Renal cortex interstitium (tissue), 11 donors: ENCODE measurements around the gene CRYGD. TPM values are rescaled to one million over a fixed set of nuclear protein-coding genes. Genes with fewer than 3 reads are reported as not detected.
A peak's percentile ranks its signal among the peaks of the same experiment; 100 is the strongest.

Source experiments
- DNase-seq, 11 donors: peaks; one replicate each; pipeline ENCODE4 v3.0.0-alpha.2; 2013; ENCODE audit warnings: low read depth in 9 of 11, low spot score in 4 of 11; ENCODE audit errors: extremely low read depth in 1 of 11
- polyA plus RNA-seq, 3 donors: library from polyadenylated mRNA; unstranded; fragments of 120-200 nt; gene quantifications; one replicate each; pipeline ENCODE4 v1.2.1, GENCODE V29; 2013; ENCODE audit not compliant: insufficient read length in 3 of 3

The CRYGD gene
- polyA plus RNA-seq, 3 donors: 0.31 to 0.59 TPM; not detected in 1

DNA sequence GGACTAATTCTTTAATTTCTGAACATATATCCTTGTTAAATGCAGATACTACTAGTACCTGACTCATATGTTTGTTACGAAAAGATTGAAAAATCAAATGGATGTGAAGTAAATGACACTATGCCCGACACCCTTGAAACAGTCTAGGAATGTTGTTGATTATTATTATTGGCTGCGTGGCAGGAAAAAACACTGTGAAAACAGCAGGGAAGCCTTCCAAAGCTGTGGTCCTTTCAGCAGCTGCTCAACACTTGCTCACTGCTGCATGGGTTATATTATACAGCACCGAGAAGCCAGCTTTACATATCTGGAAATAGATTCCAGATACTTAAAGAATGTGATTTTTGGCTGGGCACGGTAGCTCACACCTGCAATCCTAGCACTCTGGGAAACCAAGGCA is 26.5 kb downstream of the CRYGD start:
- no peak for DNase-seq

DNA sequence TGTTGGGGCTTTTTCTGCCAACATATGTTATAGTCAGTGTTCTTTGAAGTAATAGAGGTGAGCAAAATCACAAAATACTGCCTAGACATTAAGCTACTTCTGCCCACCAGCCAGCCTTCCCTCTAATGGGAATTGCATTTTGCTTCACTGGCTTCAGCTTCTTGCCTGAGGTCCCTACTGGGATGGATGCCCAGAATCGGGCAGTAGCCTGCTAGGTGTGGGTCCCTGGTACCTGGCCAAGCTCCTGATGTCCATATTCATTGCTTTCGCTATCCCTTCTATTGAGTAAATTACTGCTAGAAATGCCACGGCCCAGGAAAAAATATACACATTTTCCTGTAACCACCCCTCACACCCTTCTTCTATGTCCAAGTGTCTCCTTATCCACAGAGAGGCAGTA is 27.0 kb downstream of the CRYGD start:
- no peak for DNase-seq

DNA sequence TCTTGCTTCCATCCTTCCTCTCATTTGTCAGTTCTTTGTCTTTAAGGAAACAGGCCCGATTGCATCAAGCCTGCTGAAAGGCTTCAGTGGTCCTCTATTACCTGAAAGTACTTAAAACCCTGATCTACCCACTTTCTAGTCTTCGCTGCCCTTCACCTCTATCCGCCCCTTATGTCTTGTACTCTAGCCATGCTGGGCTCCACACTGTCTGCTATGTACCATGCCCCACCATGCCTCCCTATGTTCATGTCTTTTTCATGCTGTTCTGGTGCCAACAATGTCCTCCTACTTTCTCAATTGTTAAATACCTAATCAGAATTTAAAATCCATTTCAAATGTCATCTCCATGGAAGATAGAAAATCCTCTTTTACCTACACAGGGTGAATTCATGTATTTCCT is 28.2 kb downstream of the CRYGD start:
- DNase-seq: no peak

DNA sequence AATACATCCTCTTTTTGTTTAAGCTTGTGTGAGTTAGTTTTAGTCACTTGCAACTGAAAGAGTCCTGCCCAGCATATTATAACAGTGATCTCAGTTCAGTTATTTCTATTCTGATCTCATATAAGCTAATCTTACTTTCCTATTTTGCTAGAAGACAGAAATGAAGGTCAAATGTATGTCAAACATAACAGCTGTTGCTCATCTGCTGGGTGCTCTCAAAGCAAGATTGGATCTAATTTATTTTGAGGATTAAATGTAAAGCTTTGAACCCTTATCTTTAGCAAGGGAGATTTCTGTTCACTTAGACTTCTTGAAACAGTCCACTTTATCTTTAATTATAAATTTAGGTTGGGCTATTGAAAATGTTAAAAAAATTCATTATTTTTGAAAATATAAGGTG is 31.2 kb downstream of the CRYGD start:
- no peak for DNase-seq

DNA sequence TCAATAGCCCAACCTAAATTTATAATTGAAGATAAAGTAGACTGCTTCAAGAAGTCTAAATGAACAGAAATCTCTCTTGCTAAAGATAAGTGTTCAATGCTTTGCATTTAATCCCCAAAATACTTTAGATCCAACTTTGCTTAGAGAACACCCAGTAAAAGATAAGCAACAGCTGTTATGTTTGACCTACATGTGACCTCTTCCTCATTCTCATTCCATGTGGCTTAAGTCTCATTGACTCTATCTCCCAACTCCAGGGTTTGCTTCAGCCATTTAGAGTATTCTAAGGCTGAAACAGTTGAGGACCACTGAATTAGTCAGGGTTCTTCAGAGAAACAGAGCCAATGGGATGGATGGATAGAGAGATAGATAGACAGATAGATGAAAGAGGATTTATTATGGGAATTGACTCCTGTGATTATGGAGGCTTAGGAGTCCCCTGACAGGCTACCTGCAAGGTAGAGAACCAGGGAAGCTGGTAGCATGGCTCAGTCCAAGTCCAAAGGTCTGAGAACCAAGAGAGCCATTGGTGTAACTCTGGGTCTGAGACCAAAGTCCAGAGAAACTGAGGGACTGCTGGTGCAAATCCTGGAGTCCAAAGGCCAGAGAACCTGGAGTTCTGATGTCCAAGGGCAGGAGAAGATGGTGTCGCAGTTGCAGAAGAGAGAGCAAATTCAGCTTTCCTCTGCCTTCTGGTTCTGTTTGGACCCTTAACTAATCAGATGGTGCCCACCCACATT is 32.1 kb downstream of the CRYGD start:
- no peak for DNase-seq

DNA sequence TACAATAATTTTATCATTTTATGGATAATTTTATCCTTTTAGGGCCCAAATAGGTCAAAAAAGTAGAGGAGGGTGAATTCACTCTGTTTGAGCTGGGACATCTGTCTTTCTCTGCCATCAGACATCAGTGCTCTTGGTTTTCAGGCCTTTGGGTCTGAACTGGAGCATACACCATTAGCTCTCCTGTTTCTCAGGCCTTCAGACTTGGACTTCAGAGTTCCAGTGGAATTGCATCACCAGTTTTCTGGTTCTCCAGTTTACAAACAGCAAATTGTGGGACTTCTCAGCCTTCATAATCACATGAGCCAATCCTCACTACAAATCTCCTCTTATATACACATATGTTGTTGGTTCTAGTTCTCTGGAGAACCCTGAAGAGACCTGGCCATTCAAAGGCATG is 33.9 kb downstream of the CRYGD start:
- DNase-seq: no peak

DNA sequence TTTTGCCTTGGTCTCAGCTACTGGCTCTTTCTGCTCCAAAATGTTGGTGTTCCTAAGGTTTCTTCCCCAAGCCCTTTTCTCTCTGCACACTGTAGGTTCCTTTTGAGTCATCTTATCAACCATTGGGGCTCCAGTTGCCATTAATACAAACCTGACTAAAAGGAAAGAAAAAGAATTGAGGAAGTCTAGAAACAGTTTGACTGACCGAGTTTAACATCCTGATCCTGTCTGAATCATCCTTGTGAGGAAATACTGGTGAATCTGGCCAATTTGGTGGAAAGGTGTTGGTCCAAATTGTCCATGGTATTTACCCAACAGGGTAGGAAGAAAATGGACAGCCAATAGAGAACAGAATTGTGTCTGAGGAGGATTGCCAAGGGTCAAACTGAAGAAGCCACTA is 38.3 kb downstream of the CRYGD start:
- DNase-seq: no peak

DNA sequence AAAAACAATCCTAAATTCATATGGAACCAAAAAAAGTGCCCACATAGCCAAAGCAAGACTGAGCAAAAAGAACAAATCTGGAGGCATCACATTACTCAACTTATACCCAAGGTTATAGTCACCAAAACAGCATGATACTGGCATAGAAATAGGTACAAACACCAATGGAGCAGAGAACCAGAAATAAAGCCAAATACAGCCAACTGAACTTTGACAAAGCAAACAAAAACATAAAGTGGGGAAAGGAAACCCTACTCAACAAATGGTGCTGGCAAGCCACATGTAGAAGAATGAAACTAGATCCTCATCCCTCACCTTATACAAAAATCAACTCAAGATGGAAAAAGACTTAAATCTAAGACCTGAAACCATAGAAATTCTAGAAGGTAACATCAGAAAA is 40.5 kb downstream of the CRYGD start:
- DNase-seq: no peak

DNA sequence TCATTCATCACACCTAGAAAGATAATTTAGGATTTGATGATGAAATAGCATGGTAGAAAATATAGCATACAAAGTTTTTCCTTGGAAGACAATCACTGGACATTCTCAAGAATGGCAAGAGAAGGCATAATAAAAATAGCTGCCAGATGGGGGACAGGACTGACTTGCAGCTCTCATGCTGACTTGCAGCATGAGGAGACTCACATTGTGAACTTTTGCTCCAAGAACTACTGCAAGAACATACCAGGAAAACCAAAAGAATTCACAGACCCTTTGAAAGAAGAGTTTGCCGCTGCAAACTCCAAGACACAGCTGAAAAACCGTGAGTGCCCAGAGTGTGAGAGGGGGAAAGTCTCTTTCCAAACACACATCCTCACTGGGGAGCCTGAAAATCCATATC is 47.0 kb downstream of the CRYGD start:
- no peak for DNase-seq

DNA sequence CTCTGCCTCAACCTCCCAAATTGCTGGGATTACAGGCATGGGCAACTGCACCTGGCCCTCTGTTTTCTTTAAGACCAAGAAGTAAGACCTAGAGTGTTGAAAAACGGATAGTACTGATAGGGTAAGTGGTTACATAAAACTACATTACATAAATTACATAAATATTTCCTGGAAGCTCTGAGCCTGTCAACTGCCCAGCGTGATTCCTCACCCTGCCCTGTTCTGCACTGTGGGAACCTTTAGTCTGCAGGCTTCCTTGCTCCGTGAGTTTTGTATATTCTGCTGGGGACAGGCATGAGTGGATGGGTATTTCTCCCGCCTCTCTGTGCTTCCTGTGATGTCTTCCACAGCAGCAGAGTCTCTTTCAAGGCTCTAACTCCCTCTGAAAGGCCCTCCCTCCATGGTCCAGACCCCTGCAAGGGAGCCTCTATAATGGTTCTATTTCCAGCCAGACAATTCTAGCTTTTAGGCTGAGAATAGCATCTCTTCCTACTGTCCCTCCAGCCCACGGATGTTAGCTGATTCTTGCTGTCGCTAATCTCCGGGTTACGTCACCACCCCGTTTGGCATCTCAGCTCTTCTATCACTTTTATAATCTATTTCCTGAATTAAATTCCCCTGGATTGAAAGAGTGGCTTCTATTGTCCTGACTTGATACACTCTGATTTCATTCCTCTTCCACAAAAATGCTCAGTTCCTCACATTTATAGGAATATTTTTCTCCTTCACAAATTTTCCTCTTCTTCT is 49.5 kb downstream of the CRYGD start:
- DNase-seq: no peak

DNA sequence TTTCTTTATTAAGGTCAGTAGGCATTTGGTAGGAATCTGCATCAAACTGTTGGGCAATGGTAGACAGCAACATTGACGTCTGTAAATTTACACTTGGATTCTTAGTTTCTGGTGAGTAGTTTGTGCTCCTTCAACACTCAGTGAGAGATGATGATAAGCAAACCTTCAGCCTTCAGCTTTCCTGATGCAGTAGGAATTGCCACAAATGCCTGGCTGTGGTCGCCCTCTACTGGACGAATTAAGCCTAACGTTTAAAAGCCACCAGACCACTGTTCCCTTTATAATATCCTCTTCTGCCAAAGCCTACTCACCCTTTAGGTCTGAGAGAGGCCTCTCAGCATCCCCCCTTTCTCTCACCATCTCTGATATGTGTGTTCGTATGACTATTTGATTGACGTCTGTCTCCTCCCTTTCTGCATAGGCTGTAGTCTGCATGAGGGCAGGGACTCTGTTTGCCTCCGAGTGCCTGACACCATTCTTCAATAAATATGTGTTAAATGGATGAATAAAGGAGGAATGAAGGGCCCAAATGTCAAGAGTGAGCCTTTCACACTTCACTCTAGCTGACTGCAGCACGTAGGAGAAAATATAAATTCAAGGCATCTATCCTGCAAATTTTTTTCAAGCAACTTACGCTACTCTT is 52.0 kb downstream of the CRYGD start:
- DNase-seq: peak; percentile 19 to 59 (median 38)

Other genes starting within 250 kb of the CRYGD start
- gene PLEKHM3, start 99.0 kb downstream of the CRYGD start, polyA plus RNA-seq: 10 to 100 TPM; 12.4 to 15.3 (median 13.9) TPM
- gene CRYGC, start 5.3 kb upstream of the CRYGD start, polyA plus RNA-seq: not detected
- not detected for gene CRYGB, start 21.6 kb upstream of the CRYGD start, polyA plus RNA-seq
- gene CRYGA, start 39.1 kb upstream of the CRYGD start, polyA plus RNA-seq: not detected
- under 1 TPM; 0.23 to 0.32 (median 0.25) TPM for gene C2orf80, start 65.5 kb upstream of the CRYGD start, polyA plus RNA-seq
- 100 to 1,000 TPM in 1 of 3 donors, 10 to 100 TPM in 2; 84.5 to 107 (median 94.1) TPM for gene IDH1, start 130.5 kb upstream of the CRYGD start, polyA plus RNA-seq
- gene PIKFYVE, start 141.7 kb upstream of the CRYGD start, polyA plus RNA-seq: 10 to 100 TPM; 24.1 to 28.1 (median 27.4) TPM